GM21360 (cell line): ENCODE data around the gene HCCS.
"Not testable (repeated sequence)": the region's sequence is repeated elsewhere in the genome, so short reads cannot be mapped to it uniquely, and the experiment has no call there.

Experiments used
- ATAC-seq: cut with Tn5 transposase; IDR thresholded peaks from one replicate; pipeline ENCODE4 v1.9.1; 2021; ENCODE audit warnings: mild to moderate bottlenecking, moderate library complexity; ENCODE audit not compliant: unreplicated experiment

Gene HCCS

GRCh38 chrX:11119313-11119943, 8.3 kb downstream of the HCCS start:
- no peak for ATAC-seq

GRCh38 chrX:11123087-11123486, 12.0 kb downstream of the HCCS start:
- ATAC-seq = not testable (repeated sequence)

DNA sequence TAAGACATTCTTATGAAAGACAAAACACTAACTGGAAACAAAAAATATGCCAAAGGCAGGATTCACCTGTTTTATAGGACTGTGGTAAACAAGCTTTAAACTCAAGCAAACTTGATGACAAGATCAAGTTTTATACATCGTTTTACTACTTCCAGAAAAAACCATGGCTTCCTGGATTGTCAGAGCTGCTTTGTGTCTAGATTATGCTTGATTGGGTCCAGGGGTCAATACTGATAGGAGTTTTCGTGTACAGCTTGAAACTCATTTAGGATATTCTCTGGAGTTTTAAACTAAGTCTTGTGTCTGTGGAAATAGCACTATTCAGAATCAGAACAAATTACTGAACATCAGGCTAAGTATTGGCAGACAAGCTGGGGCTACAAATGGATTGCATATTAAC, 13.0 kb downstream of the HCCS start:
- ATAC-seq = no peak

DNA sequence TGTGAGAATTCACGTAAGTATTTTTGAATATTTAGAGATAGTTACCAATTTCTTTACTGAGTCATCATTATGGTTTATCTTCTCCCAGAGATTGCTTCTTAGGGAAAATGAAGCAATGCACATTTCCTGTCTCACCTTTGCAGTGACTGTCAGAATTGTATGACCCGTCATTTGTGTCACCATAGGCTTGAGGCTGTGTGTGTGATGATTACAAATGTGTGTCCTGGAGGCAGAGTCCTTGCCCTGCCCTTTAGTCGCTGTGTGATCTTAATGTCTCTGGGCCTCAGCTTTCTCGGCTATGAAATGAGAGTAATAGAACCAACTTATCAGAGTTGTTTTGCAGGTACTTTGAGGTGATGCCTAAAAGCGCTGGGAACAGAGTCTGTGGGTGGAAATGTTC, 13.9 kb downstream of the HCCS start:
- ATAC-seq = no peak

- ATAC-seq = no peak
Observed at GRCh38 chrX:11129534-11130105, 18.5 kb downstream of the HCCS start.

- ATAC-seq = no peak
Observed at GRCh38 chrX:11130136-11130535, 19.0 kb downstream of the HCCS start.

DNA sequence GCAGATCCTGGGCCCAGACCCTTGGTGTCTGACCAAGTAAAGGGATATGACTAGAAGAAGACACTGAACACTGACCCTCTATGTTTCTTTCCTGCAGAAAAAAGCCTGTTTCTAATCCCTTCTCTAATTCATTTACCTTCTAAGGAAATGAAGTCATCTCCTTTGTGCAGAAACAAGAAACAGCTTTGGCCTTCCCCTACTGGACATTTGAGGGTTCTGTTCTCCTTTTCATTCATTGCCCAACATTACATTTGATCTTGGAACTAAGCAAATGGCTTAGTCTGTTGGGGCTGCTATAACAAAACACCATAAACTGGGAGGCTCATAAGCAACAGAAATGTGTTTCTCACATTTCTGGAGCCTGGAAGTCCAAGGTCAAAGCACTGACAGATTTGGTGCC, 20.0 kb downstream of the HCCS start:
- no peak for ATAC-seq

GRCh38 chrX:11135564-11136185, 24.5 kb downstream of the HCCS start:
- no peak for ATAC-seq

- no peak for ATAC-seq
Observed at GRCh38 chrX:11137543-11138139, 26.5 kb downstream of the HCCS start.

DNA sequence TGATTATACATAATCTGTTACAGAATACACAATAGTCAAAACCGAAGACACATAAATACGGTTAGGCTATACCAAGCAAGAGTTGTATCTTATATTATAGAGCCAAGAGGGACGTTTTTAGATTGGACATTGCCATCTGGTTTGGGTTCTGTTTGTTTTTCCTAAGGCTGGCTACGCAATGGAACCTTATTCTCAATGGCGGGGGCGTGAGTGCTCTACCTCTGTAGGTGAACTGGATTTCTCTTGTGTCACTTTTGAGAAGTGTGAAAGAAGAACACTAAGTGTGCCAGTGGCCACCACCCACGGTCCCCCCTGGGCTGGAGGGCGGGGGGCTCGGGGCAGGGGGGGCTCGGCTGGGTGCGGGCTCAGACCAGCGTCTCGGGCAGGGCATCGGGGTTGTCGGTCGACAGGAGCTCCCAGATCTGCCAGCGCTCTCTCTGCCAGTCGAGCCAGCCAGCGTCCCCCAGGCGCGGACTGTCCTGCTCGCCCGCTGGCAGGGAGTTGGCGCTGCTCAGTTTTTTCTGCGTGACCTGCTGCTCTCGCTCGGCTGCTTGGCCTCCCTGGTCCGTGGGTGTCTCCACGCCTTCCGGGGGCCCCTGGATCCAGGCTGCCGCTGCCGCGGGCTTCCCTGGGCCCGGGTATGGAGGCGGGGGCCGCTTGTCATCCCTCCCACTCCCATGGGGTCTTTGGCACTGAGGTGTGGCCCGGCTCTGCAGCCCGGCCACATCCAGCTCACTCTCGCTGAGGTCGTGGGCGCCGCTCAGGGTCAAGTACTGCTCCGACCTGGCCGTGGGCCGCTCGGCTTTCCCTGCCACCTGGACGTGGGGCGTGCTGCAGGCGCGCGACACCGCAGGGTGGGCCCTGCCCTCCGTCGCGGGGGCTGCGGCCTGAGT, 27.6 kb downstream of the HCCS start:
- ATAC-seq = no peak

DNA sequence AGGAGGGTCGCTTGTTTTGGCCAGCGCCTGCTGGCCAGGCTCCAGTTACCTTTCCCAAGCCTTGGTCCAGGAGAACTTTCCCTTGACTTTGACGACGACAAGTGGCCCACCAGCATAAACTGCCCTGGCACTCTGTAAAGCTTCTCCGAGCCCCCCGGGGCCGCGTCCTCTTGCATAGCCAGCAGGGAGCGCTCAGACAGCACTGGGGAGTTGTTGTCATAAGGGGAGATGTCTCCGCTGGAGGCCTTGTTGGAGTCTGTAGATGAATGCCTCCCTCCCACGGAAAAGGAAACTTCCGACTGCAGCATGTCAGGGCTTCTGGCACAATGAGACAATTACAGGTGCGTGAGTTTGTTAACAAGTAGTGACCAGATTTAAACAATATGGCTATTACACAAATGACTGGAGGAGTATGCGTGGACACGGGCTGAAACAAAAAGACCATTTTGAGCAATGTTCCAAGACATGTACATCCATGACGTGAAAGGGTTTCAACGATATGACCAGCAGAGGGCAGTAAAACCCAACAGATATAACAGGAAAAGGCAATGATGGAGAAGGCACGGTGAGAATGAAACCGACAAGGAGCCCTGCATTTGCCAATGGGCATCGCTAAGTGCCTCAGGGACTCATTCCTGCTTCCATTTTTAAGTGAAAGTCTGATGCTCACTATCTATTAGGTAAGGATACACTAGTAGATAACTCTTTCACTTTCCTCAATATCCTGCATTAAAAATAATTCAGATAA, 33.0 kb downstream of the HCCS start:
- ATAC-seq = peak; percentile 86

GRCh38 chrX:11146411-11146810, 35.3 kb downstream of the HCCS start:
- no peak for ATAC-seq

- no peak for ATAC-seq
Observed at GRCh38 chrX:11148401-11148800, 37.3 kb downstream of the HCCS start.

DNA sequence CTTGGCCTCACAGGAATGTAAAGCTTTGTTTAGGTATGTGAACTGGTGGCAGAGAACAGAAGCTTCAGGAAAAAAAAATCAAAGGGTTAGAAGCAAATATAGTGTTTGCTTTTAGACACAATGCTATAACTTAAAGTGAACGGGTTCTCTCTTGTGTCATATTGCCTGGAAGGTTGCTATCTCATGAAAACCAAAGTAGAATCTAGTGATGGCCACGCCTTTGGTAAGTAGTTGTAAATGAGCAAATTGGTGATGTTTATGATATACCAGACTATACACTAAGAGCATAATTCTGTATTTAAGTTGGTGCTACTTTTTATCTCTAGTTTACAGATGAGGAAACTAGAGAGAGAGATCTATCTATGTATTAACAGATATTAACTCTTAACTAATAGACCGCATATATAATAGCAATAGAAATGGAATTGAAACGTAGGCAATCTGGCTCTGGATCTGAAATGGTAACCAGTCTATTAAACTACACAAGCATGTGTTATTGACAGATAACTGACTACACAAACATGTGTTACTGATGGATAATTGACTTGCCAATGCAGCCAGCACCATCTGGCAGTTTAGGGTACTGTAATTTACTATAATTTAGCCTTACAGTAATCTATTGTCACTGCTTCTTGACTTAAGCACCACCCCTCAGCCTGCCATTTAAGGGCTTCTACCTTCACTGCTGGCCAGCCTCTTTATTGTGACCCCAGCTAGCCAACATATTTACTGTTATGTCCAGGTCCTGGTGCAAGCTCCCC, 40.8 kb downstream of the HCCS start:
- no peak for ATAC-seq

GRCh38 chrX:11159149-11159548, 48.0 kb downstream of the HCCS start:
- no peak for ATAC-seq

- ATAC-seq = no peak
Observed at GRCh38 chrX:11164433-11164832, 53.3 kb downstream of the HCCS start.

GRCh38 chrX:11171956-11172355, 60.8 kb downstream of the HCCS start:
- ATAC-seq = no peak

DNA sequence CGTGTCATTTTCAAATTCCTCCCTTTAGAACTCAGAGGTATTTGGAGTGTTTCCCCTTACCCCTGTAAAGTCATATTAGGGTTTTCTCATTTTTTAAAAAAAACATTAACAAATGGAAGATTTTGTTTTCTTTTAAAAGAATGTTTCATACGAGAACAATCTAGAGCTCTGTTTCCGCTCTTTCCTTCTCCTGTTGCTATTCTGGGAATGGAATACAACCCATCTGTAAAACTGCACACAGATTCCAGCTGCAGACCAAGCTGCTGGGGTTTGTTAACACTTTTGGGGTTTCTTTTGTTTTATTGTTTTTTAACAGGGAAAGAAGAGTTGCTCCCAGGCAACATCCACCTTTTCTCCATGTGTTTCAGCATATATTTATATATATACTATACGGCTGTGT, 61.3 kb downstream of the HCCS start:
- no peak for ATAC-seq
